Skin epidermis (tissue), 12 donors: Measurements from ENCODE around the gene SPAG6.
"Not testable (repeated sequence)": the region's sequence is repeated elsewhere in the genome, so short reads cannot be mapped to it uniquely, and the experiment has no call there.

Experiments used
- H3K27ac ChIP-seq, 21 experiments: fragments of 200-600 bp; sonication (generic) in 11 of 21; one replicate each; pipeline ENCODE4 v1.5.0; 2020; ENCODE audit warnings: mild to moderate bottlenecking in 3 of 21, inconsistent platforms in 2 of 21, moderate library complexity in 2 of 21
- H3K4me3 ChIP-seq, 7 experiments: fragments of 200-600 bp; sonication (generic) in 2 of 7; one replicate each; pipeline ENCODE4 v1.5.0; 2020; ENCODE audit warnings: inconsistent platforms in 2 of 7, mild to moderate bottlenecking in 2 of 7, moderate library complexity in 1 of 7

Gene SPAG6

DNA sequence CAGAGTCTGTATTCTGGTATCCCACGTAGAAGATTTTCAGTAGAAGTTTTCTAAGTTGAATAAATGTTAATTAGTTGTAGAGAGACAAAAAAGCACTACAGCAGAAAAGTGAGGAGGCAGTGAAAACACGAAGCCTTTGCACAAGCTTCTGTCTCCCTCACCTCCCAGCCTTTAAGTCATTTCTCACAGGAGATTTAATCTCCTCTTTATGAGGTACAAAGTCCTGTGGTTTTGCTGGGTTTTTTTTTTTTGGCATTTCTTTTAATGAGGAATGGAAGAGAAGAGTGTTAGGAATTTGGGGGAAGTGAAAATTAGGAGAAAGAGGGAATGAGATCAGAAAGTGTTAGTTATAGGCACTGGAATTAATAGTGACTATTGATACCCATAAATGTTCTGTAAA lies 21.5 kb downstream of the SPAG6 start:
- Histone ChIP-seq H3K27ac (no peak overlapping the region), H3K4me3 (no peak overlapping the region)

DNA sequence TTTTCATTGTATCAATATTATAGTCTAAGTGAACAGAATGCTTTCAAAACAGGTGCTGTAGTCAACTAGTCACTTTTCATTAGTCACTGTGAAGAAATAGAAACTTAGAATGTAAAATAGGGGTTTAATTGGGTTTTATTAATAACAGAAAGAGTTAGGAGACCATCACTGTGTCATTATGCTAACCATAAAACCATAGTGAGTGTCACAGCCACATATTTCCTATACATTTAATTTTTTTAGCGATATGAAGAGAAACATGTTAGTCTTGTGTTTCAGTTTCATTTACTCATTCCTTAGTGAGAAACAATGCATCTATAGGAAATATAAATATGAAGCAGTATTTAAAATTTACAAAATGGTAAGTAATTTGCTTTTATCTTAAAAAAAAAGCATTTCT lies 22.2 kb downstream of the SPAG6 start:
- Histone ChIP-seq H3K27ac (no peak overlapping the region), H3K4me3 (no peak overlapping the region)

DNA sequence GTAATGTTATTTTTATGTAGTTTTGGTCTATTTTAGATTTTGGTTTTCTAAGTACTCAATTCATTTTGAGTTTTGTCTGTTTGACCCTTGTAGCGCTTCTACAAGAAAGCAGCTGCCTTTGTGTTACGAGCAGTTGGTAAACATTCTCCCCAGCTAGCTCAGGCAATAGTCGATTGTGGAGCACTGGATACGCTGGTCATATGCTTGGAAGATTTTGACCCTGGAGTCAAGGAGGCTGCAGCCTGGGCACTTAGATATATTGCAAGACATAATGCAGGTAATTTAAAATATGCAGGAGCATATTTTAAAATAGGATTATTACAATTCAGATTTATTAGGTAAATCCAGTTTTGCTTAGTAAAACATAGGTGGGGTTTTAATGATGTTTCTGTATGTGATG lies 23.1 kb downstream of the SPAG6 start:
- Histone ChIP-seq H3K4me3 (no peak overlapping the region), H3K27ac (no peak overlapping the region)

- Histone ChIP-seq H3K4me3 (no peak overlapping the region), H3K27ac (no peak overlapping the region)
Observed at GRCh38 chr10:22368981-22369380, 23.7 kb downstream of the SPAG6 start.

- Histone ChIP-seq H3K4me3 (no peak overlapping the region), H3K27ac (no peak overlapping the region)
Observed at GRCh38 chr10:22369434-22370072, 24.3 kb downstream of the SPAG6 start.

DNA sequence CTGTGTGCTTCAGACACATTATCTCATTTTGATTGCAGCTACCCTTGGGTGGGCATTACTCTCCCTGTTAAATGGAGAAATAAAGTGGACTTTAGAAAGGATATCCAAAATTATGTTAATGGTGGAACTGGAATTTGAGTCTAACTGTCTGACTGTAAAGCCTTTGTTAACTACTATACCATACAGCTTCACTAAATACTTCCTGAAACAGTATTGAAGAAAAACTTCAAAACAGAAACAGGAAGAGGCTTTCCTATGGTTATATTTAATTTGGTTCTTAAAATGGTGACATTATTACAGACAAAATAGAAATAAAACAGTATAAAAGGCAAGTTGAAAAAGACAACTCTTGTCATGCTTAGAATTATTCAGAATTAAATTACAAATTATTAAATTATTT lies 25.0 kb downstream of the SPAG6 start:
- H3K27ac ChIP-seq: no peak overlapping the region
- H3K4me3 ChIP-seq: no peak overlapping the region

DNA sequence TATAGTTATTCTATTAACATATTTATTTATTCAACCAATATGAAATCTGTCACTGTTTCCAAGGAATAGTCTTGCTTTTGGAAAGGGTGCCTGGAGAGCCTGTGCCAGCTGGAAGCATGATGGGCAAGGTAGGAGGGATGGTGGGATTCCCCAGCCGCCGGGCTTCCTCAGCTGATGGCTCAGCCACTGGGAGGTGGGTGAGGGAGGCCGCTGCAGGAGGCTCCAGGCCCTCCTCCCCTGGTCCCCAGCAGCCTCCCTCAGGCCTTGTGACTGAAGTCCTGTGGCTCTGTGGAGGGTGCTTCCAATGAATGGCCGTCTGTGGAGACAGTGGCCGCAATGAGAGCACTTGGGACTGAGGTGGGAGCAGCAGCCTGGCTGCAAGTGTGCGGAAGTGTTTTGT lies 27.0 kb downstream of the SPAG6 start:
- Histone ChIP-seq H3K4me3 (no peak overlapping the region), H3K27ac (no peak overlapping the region)

DNA sequence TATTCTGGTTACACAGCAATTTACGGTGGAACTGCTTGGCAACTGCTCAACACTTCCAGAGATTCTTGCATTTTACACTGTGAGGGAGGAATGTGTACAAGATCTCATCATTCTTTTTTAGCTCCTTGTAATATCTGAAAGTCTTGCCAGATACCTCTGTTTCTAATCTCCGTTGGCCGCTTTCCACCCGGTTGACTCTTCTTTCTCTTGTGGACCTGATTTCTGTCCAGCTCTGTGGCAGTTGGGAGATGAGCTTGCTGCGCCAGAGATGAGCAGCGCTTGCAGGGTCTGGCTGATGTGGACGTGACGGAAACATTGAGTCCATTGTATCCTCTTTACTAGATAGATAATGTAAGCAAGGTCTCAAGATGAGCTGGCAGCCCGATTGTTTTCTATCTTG lies 27.6 kb downstream of the SPAG6 start:
- Histone ChIP-seq H3K27ac (no peak overlapping the region), H3K4me3 (no peak overlapping the region)

GRCh38 chr10:22374489-22375126 lies 29.3 kb downstream of the SPAG6 start:
- H3K4me3 ChIP-seq: no peak overlapping the region

DNA sequence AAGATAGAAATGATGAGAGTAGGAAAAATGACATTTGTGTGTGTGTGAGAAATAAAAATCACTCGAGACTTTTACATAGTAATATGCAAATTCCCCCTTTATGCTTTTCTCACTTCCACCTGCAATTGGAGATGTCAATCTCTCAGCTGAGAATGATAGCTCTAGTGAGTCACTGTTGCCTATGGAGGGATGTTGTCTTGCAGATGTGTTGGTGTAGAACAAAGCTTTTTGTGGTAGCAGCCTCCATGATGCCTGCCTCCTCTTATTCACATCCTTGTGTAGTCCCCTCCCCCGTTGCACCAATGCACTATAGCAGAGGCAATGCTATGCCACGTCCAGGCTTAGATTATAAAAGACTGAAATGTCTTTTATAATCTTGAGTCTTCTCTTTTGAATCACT lies 33.8 kb downstream of the SPAG6 start:
- Histone ChIP-seq H3K27ac (no peak overlapping the region), H3K4me3 (no peak overlapping the region)

More at GRCh38 chr10:22374489-22375126, 29.3 kb downstream of the SPAG6 start:
- no peak overlapping the region for H3K27ac ChIP-seq

GRCh38 chr10:22381262-22381661 lies 36.0 kb downstream of the SPAG6 start:
- H3K27ac ChIP-seq: no peak overlapping the region
- no peak overlapping the region for H3K4me3 ChIP-seq

DNA sequence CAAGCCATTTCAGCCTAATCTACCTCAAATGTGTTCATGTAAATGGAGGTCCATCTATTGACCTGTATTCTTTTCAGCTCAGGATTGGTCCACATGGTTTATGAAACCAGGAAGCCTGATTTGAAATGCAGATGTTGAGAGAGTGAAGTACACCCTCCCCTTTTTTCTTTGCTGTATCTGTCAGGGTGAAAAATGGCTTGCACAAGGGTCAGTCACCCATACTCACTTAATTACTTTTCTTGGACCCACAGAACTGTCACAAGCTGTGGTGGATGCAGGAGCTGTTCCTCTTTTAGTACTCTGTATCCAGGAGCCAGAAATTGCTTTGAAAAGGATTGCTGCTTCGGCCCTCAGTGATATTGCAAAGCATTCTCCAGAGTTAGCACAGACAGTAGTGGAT lies 41.2 kb downstream of the SPAG6 start:
- Histone ChIP-seq H3K27ac (no peak overlapping the region), H3K4me3 (no peak overlapping the region)

- Histone ChIP-seq H3K4me3 (no peak overlapping the region), H3K27ac (no peak overlapping the region)
Observed at GRCh38 chr10:22389856-22390589, 44.7 kb downstream of the SPAG6 start.

GRCh38 chr10:22391600-22391999 lies 46.3 kb downstream of the SPAG6 start:
- no peak overlapping the region for H3K4me3 ChIP-seq

DNA sequence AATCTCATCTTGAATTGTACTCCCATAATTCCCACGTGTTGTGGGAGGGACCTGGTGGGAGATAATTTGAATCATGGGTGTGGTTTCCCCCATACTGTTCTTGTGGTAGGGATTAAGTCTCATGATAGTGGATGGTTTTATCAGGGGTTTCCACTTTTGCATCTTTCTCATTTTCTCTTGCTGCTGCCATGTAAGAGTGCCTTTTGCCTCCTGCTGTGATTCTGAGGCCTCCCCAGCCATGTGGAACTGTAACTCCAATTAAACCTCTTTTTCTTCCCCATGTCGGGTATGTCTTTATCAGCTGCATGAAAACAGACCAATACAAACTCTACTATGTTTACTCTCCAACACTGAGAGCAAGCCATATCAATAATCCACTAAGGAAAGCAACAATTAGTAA lies 50.9 kb downstream of the SPAG6 start:
- H3K27ac ChIP-seq, H3K4me3 ChIP-seq: not testable (repeated sequence)

More at GRCh38 chr10:22391600-22391999, 46.3 kb downstream of the SPAG6 start:
- H3K27ac ChIP-seq: no peak overlapping the region

DNA sequence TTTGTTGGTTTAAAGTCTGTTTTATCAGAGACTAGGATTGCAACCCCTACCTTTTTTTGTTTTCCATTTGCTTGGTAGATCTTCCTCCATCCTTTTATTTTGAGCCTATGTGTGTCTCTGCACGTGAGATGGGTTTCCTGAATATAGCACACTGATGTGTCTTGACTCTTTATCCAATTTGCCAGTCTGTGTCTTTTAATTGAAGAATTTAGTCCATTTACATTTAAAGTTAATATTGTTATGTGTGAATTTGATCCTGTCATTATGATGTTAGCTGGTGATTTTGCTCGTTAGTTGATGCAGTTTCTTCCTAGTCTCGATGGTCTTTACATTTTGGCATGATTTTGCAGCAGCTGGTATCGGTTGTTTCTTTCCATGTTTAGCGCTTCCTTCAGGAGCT lies 61.6 kb downstream of the SPAG6 start:
- not testable (repeated sequence) for H3K4me3 ChIP-seq, H3K27ac ChIP-seq

GRCh38 chr10:22410394-22410793 lies 65.1 kb downstream of the SPAG6 start:
- no peak overlapping the region for H3K4me3 ChIP-seq
- no peak overlapping the region for H3K27ac ChIP-seq

GRCh38 chr10:22410846-22411245 lies 65.5 kb downstream of the SPAG6 start:
- H3K4me3 ChIP-seq: no peak overlapping the region
- no peak overlapping the region for H3K27ac ChIP-seq

- no peak overlapping the region for H3K4me3 ChIP-seq
- H3K27ac ChIP-seq: no peak overlapping the region
Observed at GRCh38 chr10:22414146-22414545, 68.8 kb downstream of the SPAG6 start.

GRCh38 chr10:22415072-22415471 lies 69.8 kb downstream of the SPAG6 start:
- H3K4me3 ChIP-seq: no peak overlapping the region
- no peak overlapping the region for H3K27ac ChIP-seq

DNA sequence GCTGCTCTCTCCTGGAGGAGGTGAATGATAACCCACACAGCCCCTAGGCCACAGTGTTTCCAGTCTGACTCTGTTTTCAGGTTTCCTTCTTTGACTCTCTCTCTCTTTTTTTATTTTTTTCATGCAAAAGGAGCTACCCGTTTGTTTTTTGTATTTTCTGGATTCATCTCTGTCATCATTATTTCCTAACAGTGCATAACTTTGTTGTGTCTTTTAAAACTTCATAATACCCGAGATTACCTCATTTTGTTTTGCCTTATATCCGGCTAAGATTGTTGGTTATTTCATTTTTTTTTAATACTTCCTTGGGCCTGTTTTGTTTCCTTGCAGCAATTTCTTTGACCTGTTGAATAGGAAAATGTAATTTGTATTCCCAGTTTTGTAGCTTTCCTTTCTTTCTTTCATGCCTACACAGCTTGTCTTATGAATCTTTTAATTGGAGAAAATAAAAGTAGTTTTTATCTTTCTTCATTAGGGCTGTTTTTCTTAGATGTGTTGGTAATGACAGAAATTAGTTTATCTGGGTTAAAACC lies 72.5 kb downstream of the SPAG6 start:
- Histone ChIP-seq H3K27ac (no peak overlapping the region), H3K4me3 (no peak overlapping the region)
